SK-N-SH treated with all-trans-retinoic acid at 6 μM for 48 hours (cell line): ENCODE data around the gene PHLDA2.

Source experiments
- ATAC-seq: fragments of 200-7000 bp; cut with Tn5 transposase; 3 replicates; pipeline ENCODE4 v1.9.1; 2020; ENCODE audit warnings: mild to moderate bottlenecking, moderate library complexity
- ARNTL ChIP-seq: fragments of 450-650 bp; formaldehyde crosslinking; IDR thresholded peaks from 2 replicates; pipeline ENCODE4 v1.5.0; 2020; ENCODE audit warnings: low read depth, mild to moderate bottlenecking, moderate library complexity, borderline replicate concordance
- BACH2 ChIP-seq: fragments of 250-450 bp; sonication (Bioruptor Pico); IDR thresholded peaks from 2 replicates; pipeline ENCODE4 v1.9.0; 2021; ENCODE audit warnings: mild to moderate bottlenecking, borderline replicate concordance
- GLIS3 ChIP-seq: fragments of 250-450 bp; sonication (Bioruptor Pico); IDR thresholded peaks from 2 replicates; pipeline ENCODE4 v1.5.0; 2020; ENCODE audit warnings: mild to moderate bottlenecking, moderate library complexity
- OSR1 ChIP-seq: fragments of 250-450 bp; sonication (Bioruptor Pico); IDR thresholded peaks from 2 replicates; pipeline ENCODE4 v1.8.0; 2022; ENCODE audit warnings: moderate library complexity, mild to moderate bottlenecking, inconsistent platforms
- PPARA ChIP-seq: fragments of 250-450 bp; sonication (Bioruptor Pico); IDR thresholded peaks from 2 replicates; pipeline ENCODE4 v1.5.0; 2020; ENCODE audit warnings: mild to moderate bottlenecking, borderline replicate concordance
- RARB ChIP-seq: fragments of 250-450 bp; sonication (Bioruptor Pico); IDR thresholded peaks from 2 replicates; pipeline ENCODE4 v1.8.0; 2021; ENCODE audit warnings: mild to moderate bottlenecking, moderate library complexity
- SNAI2 ChIP-seq: fragments of 250-450 bp; sonication (Bioruptor Pico); IDR thresholded peaks from 2 replicates; pipeline ENCODE4 v1.5.0; 2020; ENCODE audit warnings: mild to moderate bottlenecking, moderate library complexity
- TCF4 ChIP-seq: fragments of 250-450 bp; sonication (Bioruptor Pico); IDR thresholded peaks from 2 replicates; pipeline ENCODE4 v1.8.0; 2021; ENCODE audit warnings: mild to moderate bottlenecking, moderate library complexity, borderline replicate concordance
- ZC3H10 ChIP-seq: fragments of 250-450 bp; sonication (Bioruptor Pico); IDR thresholded peaks from 2 replicates; pipeline ENCODE4 v1.5.1; 2021; ENCODE audit warnings: mild to moderate bottlenecking, moderate library complexity
- ZFP3 ChIP-seq: fragments of 250-450 bp; sonication (Bioruptor Pico); IDR thresholded peaks from 2 replicates; pipeline ENCODE4 v1.5.0; 2020; ENCODE audit warnings: mild to moderate bottlenecking, moderate library complexity
- ZFP30 ChIP-seq: fragments of 450-650 bp; formaldehyde crosslinking; IDR thresholded peaks from 2 replicates; pipeline ENCODE4 v1.5.0; 2022; ENCODE audit warnings: mild to moderate bottlenecking, moderate library complexity
- ZNF565 ChIP-seq: fragments of 450-650 bp; formaldehyde crosslinking; conservative IDR thresholded peaks from 2 replicates; pipeline ENCODE4 v1.5.0; 2020; ENCODE audit warnings: low read depth, mild to moderate bottlenecking, moderate library complexity
- ZNF70 ChIP-seq: fragments of 450-650 bp; formaldehyde crosslinking; IDR thresholded peaks from 2 replicates; pipeline ENCODE4 v1.5.0; 2020; ENCODE audit warnings: mild to moderate bottlenecking, moderate library complexity
- ZNF8 ChIP-seq: fragments of 450-650 bp; formaldehyde crosslinking; IDR thresholded peaks from 2 replicates; pipeline ENCODE4 v1.5.0; 2020; ENCODE audit warnings: mild to moderate bottlenecking, moderate library complexity
- TF ChIP-seq, protein P1 (sequence below): fragments of 250-450 bp; sonication (Bioruptor Pico); IDR thresholded peaks from 2 replicates; pipeline ENCODE4 v1.5.1; 2021; ENCODE audit warnings: mild to moderate bottlenecking, moderate library complexity
- TF ChIP-seq, protein P2 (sequence below): fragments of 250-450 bp; sonication (Bioruptor Pico); IDR thresholded peaks from 2 replicates; pipeline ENCODE4 v1.5.1; 2020; ENCODE audit warnings: low read depth, mild to moderate bottlenecking, moderate library complexity
- TF ChIP-seq, protein P3 (sequence below): fragments of 250-450 bp; sonication (Bioruptor Pico); IDR thresholded peaks from 2 replicates; pipeline ENCODE4 v1.8.0; 2021; ENCODE audit warnings: low read depth, mild to moderate bottlenecking, moderate library complexity, borderline replicate concordance
- TF ChIP-seq, protein P4 (sequence below): fragments of 250-450 bp; sonication (Bioruptor Pico); IDR thresholded peaks from 2 replicates; pipeline ENCODE4 v1.8.0; 2020; ENCODE audit warnings: mild to moderate bottlenecking, moderate library complexity, borderline replicate concordance

PHLDA2 gene

DNA sequence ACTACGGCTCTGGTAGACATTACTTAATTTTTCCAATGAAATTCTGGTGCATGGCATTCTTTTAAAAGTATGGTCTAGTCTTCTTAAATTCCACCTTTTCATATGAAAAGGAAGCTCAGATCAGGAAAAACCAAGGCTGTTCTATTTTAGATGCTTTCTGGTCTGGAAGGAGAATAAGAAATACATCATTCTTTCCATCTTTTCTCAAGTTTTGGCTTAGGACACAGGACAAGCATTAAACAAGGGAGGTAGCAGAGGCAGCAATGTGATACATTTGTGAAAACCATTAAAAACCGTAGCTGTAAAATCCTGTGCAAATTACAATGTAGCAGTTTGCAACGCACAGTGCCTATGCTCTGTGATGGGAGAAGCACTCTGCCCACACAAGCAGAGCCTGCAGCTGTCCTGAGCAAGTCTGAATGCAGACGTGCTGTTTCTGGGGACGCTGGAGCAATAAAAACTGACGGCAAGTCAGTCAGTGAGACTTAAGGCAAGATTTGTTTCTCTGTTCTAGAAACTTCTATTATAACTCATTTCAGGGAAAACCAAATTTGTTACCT, 39.2 kb upstream of the PHLDA2 start:
- TF ChIP-seq, protein P1, sequence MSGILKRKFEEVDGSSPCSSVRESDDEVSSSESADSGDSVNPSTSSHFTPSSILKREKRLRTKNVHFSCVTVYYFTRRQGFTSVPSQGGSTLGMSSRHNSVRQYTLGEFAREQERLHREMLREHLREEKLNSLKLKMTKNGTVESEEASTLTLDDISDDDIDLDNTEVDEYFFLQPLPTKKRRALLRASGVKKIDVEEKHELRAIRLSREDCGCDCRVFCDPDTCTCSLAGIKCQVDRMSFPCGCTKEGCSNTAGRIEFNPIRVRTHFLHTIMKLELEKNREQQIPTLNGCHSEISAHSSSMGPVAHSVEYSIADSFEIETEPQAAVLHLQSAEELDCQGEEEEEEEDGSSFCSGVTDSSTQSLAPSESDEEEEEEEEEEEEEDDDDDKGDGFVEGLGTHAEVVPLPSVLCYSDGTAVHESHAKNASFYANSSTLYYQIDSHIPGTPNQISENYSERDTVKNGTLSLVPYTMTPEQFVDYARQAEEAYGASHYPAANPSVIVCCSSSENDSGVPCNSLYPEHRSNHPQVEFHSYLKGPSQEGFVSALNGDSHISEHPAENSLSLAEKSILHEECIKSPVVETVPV, result no peak
- TF ChIP-seq RARB, result no peak
- no peak for TF ChIP-seq ZFP3 (CRISPR knock-in tag)
- TF ChIP-seq SNAI2 (CRISPR knock-in tag), result no peak
- TF ChIP-seq GLIS3 (CRISPR knock-in tag), result no peak
- no peak for TF ChIP-seq BACH2 (CRISPR knock-in tag)
- TF ChIP-seq ZFP30 (CRISPR knock-in tag), result no peak
- TF ChIP-seq ZC3H10 (CRISPR knock-in tag), result no peak
- no peak for TF ChIP-seq ARNTL (CRISPR knock-in tag)
- TF ChIP-seq, protein P2, sequence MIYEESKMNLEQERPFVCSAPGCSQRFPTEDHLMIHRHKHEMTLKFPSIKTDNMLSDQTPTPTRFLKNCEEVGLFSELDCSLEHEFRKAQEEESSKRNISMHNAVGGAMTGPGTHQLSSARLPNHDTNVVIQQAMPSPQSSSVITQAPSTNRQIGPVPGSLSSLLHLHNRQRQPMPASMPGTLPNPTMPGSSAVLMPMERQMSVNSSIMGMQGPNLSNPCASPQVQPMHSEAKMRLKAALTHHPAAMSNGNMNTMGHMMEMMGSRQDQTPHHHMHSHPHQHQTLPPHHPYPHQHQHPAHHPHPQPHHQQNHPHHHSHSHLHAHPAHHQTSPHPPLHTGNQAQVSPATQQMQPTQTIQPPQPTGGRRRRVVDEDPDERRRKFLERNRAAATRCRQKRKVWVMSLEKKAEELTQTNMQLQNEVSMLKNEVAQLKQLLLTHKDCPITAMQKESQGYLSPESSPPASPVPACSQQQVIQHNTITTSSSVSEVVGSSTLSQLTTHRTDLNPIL (CRISPR knock-in tag), result no peak
- TF ChIP-seq, protein P3, sequence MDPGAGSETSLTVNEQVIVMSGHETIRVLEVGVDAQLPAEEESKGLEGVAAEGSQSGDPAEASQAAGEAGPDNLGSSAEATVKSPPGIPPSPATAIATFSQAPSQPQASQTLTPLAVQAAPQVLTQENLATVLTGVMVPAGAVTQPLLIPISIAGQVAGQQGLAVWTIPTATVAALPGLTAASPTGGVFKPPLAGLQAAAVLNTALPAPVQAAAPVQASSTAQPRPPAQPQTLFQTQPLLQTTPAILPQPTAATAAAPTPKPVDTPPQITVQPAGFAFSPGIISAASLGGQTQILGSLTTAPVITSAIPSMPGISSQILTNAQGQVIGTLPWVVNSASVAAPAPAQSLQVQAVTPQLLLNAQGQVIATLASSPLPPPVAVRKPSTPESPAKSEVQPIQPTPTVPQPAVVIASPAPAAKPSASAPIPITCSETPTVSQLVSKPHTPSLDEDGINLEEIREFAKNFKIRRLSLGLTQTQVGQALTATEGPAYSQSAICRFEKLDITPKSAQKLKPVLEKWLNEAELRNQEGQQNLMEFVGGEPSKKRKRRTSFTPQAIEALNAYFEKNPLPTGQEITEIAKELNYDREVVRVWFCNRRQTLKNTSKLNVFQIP (CRISPR knock-in tag), result no peak
- TF ChIP-seq PPARA (CRISPR knock-in tag), result no peak
- TF ChIP-seq ZNF8, result no peak
- no peak for ATAC-seq

DNA sequence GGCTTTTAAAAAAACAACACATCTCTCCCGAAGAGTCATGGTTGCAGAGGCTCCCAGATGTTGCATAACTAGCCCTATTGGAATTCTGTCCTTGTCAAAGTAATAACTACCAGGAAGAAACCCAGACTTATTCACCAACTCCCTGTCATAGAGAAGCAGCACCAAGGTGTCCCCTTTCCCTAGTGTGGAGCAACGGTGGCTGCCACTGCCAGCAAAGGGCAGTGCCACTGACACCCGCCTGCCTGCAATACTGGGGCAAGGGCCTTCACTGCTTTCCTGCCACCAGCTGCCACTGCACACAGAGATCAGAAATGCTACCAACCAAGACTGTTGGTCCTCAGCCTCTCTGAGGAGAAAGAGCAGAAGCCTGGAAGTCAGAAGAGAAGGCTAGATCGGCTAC, 35.6 kb upstream of the PHLDA2 start:
- no peak for ATAC-seq
- TF ChIP-seq, protein P1, result no peak
- TF ChIP-seq, protein P4, sequence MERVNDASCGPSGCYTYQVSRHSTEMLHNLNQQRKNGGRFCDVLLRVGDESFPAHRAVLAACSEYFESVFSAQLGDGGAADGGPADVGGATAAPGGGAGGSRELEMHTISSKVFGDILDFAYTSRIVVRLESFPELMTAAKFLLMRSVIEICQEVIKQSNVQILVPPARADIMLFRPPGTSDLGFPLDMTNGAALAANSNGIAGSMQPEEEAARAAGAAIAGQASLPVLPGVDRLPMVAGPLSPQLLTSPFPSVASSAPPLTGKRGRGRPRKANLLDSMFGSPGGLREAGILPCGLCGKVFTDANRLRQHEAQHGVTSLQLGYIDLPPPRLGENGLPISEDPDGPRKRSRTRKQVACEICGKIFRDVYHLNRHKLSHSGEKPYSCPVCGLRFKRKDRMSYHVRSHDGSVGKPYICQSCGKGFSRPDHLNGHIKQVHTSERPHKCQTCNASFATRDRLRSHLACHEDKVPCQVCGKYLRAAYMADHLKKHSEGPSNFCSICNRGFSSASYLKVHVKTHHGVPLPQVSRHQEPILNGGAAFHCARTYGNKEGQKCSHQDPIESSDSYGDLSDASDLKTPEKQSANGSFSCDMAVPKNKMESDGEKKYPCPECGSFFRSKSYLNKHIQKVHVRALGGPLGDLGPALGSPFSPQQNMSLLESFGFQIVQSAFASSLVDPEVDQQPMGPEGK (CRISPR knock-in tag), result no peak
- TF ChIP-seq ZNF70 (CRISPR knock-in tag) (no peak), RARB (no peak), ZFP30 (CRISPR knock-in tag) (no peak), GLIS3 (CRISPR knock-in tag) (no peak), ZNF565 (CRISPR knock-in tag) (no peak), BACH2 (CRISPR knock-in tag) (no peak), PPARA (CRISPR knock-in tag) (no peak), OSR1 (no peak)
- TF ChIP-seq, protein P3 (CRISPR knock-in tag), result no peak
- TF ChIP-seq, protein P2 (CRISPR knock-in tag), result no peak

DNA sequence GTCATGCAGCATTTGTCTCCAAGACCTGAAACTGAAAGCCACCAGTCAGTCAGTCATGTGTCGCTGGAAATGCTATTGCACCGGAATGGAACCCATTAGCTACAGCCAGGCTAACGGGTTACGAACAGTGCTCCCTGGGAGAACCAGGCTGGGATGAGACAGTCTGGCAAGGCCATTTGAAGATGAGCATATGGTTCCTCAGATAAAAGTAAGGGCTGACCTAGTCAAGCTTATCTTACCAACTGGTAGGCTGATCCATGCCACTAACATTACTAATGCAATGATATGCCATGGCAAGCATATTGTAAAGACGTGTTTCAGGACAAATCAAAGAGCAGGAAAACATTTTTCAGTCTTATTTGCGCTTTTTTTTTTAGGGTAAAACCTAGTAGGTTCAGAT, 34.5 kb upstream of the PHLDA2 start:
- TF ChIP-seq, protein P2 (CRISPR knock-in tag), result no peak
- no peak for TF ChIP-seq ARNTL (CRISPR knock-in tag)
- no peak for TF ChIP-seq BACH2 (CRISPR knock-in tag)
- no peak for TF ChIP-seq ZFP30 (CRISPR knock-in tag)
- TF ChIP-seq ZNF8, result no peak
- no peak for TF ChIP-seq TCF4 (CRISPR knock-in tag)
- no peak for TF ChIP-seq ZC3H10 (CRISPR knock-in tag)
- TF ChIP-seq, all 23 proteins: peak for 0
- ATAC-seq, result no peak
